Activated B cell treated with CpG ODN at 0.5 μM for 24 hours (primary cell): ENCODE measurements around the gene FZD2. TPM values are rescaled to one million over a fixed set of nuclear protein-coding genes. Genes with fewer than 3 reads are reported as not detected.

Experiments used
- ATAC-seq: fragments of 200-7000 bp; cut with Tn5 transposase; one replicate; pipeline ENCODE4 v1.10.0; 2021; ENCODE audit warnings: low read depth, mild to moderate bottlenecking, moderate library complexity
- CTCF ChIA-PET: fragments of 350-600 bp; sonication (Branson Sonifier 250); formaldehyde crosslinking; loops from one replicate; lab custom pipeline; 2021; ENCODE audit warnings: antibody characterized with exemption; lab: Charles Lee
- POLR2A ChIA-PET: fragments of 350-600 bp; sonication (Branson Sonifier 250); formaldehyde crosslinking; loops from one replicate; lab custom pipeline; 2021; ENCODE audit warnings: antibody characterized with exemption; lab: Charles Lee
- DNase-seq: peaks from one replicate; pipeline ENCODE4 v3.0.0; 2022
- H3K27ac Mint-ChIP-seq: one replicate; pipeline ENCODE4 v1.8.0; 2020; ENCODE audit warnings: mixed read lengths
- H3K27me3 Mint-ChIP-seq: one replicate; pipeline ENCODE4 v1.8.0; 2021; ENCODE audit warnings: mixed read lengths
- H3K36me3 Mint-ChIP-seq: one replicate; pipeline ENCODE4 v1.8.0; 2021; ENCODE audit warnings: low read depth, mixed read lengths
- H3K4me1 Mint-ChIP-seq: one replicate; pipeline ENCODE4 v1.8.0; 2021; ENCODE audit warnings: mixed read lengths
- H3K4me3 Mint-ChIP-seq: one replicate; pipeline ENCODE4 v1.8.0; 2020; ENCODE audit warnings: mild to moderate bottlenecking, mixed read lengths
- H3K9me3 Mint-ChIP-seq: one replicate; pipeline ENCODE4 v1.8.0; 2020; ENCODE audit warnings: mixed read lengths
- CTCF ChIP-seq: fragments of 200-600 bp; IDR thresholded peaks from one replicate; pipeline ENCODE4 v1.8.0; 2022; ENCODE audit warnings: antibody characterized with exemption, mild to moderate bottlenecking
- intact Hi-C: fragments of 100-400 bp; cut with micrococcal nuclease; formaldehyde crosslinking; loops from one replicate; pipeline ENCODE4 v1.15.1; 2024
- total RNA-seq: library from RNA; stranded (reverse); gene quantifications from 2 replicates; pipeline ENCODE4 v1.2.3, GENCODE V29; 2022

FZD2 gene
- total RNA-seq, 1 donor from 2014 or later = 0.91 TPM

- ATAC-seq = no peak
- Mint-ChIP-seq H3K27me3 (peaks cover 18% of the 10 kb centered on the region), H3K36me3 (no peaks in the 10 kb centered on the region), H3K27ac (no peak overlapping the region), H3K4me3 (no peak overlapping the region), H3K9me3 (peaks cover 3% of the 10 kb centered on the region), H3K4me1 (peaks cover 5% of the 10 kb centered on the region)
- intact Hi-C loops = no loop called here
- TF ChIP-seq CTCF = no peak
- POLR2A ChIA-PET = interaction anchor here (0.6 kb wide), 1 partner anchor 55 kb away, joined by 3 read pairs; no protein-coding TSS in a partner anchor
- DNase-seq = no peak
- CTCF ChIA-PET = no interaction called here
Measured at GRCh38 chr17:44568945-44569858, 11.9 kb downstream of the FZD2 start.

GRCh38 chr17:44572801-44573200, 15.5 kb downstream of the FZD2 start:
- intact Hi-C loops = no loop called here
- Mint-ChIP-seq H3K27me3 (peaks cover 18% of the 10 kb centered on the region), H3K4me1 (peaks cover 5% of the 10 kb centered on the region), H3K27ac (no peak overlapping the region), H3K4me3 (no peak overlapping the region), H3K36me3 (no peaks in the 10 kb centered on the region), H3K9me3 (no peaks in the 10 kb centered on the region)
- POLR2A ChIA-PET = no interaction called here
- CTCF ChIA-PET = no interaction called here
- ATAC-seq (no peak), DNase-seq (no peak)
- TF ChIP-seq CTCF = no peak

GRCh38 chr17:44575403-44575802, 18.1 kb downstream of the FZD2 start:
- Mint-ChIP-seq H3K27ac (no peak overlapping the region), H3K27me3 (peaks cover 27% of the 10 kb centered on the region), H3K4me3 (no peak overlapping the region), H3K9me3 (no peaks in the 10 kb centered on the region), H3K36me3 (no peaks in the 10 kb centered on the region), H3K4me1 (no peaks in the 10 kb centered on the region)
- ChIA-PET POLR2A (interaction anchor here (0.6 kb wide), 1 partner anchor 38 kb away, joined by 8 read pairs; no protein-coding TSS in a partner anchor), CTCF (no interaction called here)
- DNase-seq (no peak), ATAC-seq (no peak)
- TF ChIP-seq CTCF = no peak
- intact Hi-C loops = no loop called here

GRCh38 chr17:44578947-44579346, 21.7 kb downstream of the FZD2 start:
- peaks cover 28% of the 10 kb centered on the region for H3K27me3 Mint-ChIP-seq
- H3K36me3 Mint-ChIP-seq = no peaks in the 10 kb centered on the region
- no peak for DNase-seq
- no peaks in the 10 kb centered on the region for H3K9me3 Mint-ChIP-seq
- ATAC-seq = no peak
- no peak for TF ChIP-seq CTCF
- no peak overlapping the region for H3K4me3 Mint-ChIP-seq
- intact Hi-C loops = no loop called here
- H3K27ac Mint-ChIP-seq = no peak overlapping the region
- H3K4me1 Mint-ChIP-seq = no peaks in the 10 kb centered on the region
- ChIA-PET CTCF (no interaction called here), POLR2A (no interaction called here)

DNA sequence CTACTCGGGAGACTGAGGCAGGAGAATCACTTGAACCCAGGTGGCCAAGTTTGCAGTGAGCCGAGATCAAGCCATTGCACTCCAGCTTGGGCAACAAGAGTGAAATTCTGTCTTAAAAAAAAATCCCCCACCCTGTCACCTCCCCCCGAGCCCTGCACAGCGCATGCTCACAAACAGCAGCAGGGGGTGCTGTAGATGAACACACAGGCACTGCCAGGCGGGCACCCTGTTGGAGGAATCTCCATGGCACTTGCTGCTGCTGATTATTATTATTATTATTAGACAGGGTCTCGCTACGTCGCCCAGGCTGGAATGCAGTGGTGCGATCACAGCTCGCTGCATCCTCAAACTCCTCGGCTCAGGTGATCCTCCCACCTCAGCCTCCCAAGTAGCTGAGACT, 24.6 kb downstream of the FZD2 start:
- ChIA-PET POLR2A (no interaction called here), CTCF (interaction anchor here (0.6 kb wide), 1 partner anchor 50 kb away, joined by 3 read pairs; no protein-coding TSS in a partner anchor)
- DNase-seq = no peak
- H3K4me1 Mint-ChIP-seq = no peaks in the 10 kb centered on the region
- H3K4me3 Mint-ChIP-seq = no peak overlapping the region
- intact Hi-C loops = no loop called here
- peaks cover 19% of the 10 kb centered on the region for H3K27me3 Mint-ChIP-seq
- ATAC-seq = no peak
- no peaks in the 10 kb centered on the region for H3K36me3 Mint-ChIP-seq
- TF ChIP-seq CTCF = no peak
- H3K9me3 Mint-ChIP-seq = no peaks in the 10 kb centered on the region
- H3K27ac Mint-ChIP-seq = no peak overlapping the region
